ENCODE measurements around the gene TNFRSF4. TPM values are rescaled to one million over a fixed set of nuclear protein-coding genes. Genes with fewer than 3 reads are reported as not detected.

Gene TNFRSF4
- total and polyA plus RNA-seq, 2 of the 13 experiments (the other 11 are each of a cell fraction or from before 2014, with no cell fraction given) = not detected

GRCh38 chr1:1208713-1209433, 5.1 kb downstream of the TNFRSF4 start (continued):
- TF ChIP-seq MLLT10 (CRISPR knock-in tag; IDR thresholded peaks at IDR 0.05) = no peak

- no peaks in the 10 kb centered on the region for H4K20me1 ChIP-seq (ENCODE audit: insufficient read depth, low read length)
- H3K4me2 ChIP-seq (ENCODE audit: low read depth, low read length) = no peak overlapping the region
- H3K27me3 ChIP-seq (ENCODE audit: control insufficient read depth in 1 of 2, insufficient read depth in 2 of 2, low read length in 2 of 2) = peaks cover 20 to 83% of the 10 kb centered on the region in 2 experiments; a peak in 4 of 5 replicates
- ChIA-PET POLR2A (no interaction called here), CTCF (ENCODE audit: low intra/inter-chr PET ratio, low total read pairs) (no interaction called here)
- no peak for FAIRE-seq
- in situ Hi-C loops (cut with HindIII; ENCODE audit: extremely low pct_ligation_motif_present, low pct_unique_long_range_greater_than_20kb) (no loop called here), intact Hi-C loops (cut with micrococcal nuclease; ENCODE audit: unreplicated experiment) (no loop called here)
- TF ChIP-seq ZNF569 (CRISPR knock-in tag; IDR thresholded peaks at IDR 0.05; ENCODE audit: borderline replicate concordance) = no peak
- no peak for TF ChIP-seq POLR2AphosphoS2 (IDR thresholded peaks at IDR 0.05; ENCODE audit: low read depth, low read length)
- TF ChIP-seq TOE1 (CRISPR knock-in tag; IDR thresholded peaks at IDR 0.05) = no peak
- TF ChIP-seq NFIC (IDR thresholded peaks at IDR 0.05; ENCODE audit: low read length) = no peak
- no peak for TF ChIP-seq HMGA1 (CRISPR knock-in tag; conservative IDR thresholded peaks at IDR 0.05)
- no peak for TF ChIP-seq KDM5B (CRISPR knock-in tag; IDR thresholded peaks at IDR 0.05; ENCODE audit: borderline replicate concordance)
- TF ChIP-seq NONO (IDR thresholded peaks at IDR 0.05) = no peak
- no peak for TF ChIP-seq NONO (CRISPR knock-in tag; conservative IDR thresholded peaks at IDR 0.05)
- no peak for TF ChIP-seq CSRNP2 (CRISPR knock-in tag; conservative IDR thresholded peaks at IDR 0.05; ENCODE audit: low read depth)
- TF ChIP-seq CREB1 (IDR thresholded peaks at IDR 0.05) = no peak
- TF ChIP-seq CREB1 (CRISPR knock-in tag; IDR thresholded peaks at IDR 0.05) = no peak
- TF ChIP-seq AGO2 (optimal IDR thresholded peaks at IDR 0.05; ENCODE audit: low read depth, low read length) = no peak
- no TSS peak for BruUV-seq (replicated peaks)
- no peak overlapping the region for H3K9ac ChIP-seq (ENCODE audit: insufficient read depth, low read depth, low read length)
- H3K4me3 ChIP-seq (replicated peaks in 1 of 3; ENCODE audit: insufficient read depth in 1 of 3, low read depth in 2 of 3, low read length in 3 of 3) = no peak overlapping the region
- WGBS (ENCODE audit: low lambda C conversion rate) = 22% methylated on average over 6 of the region's 11 CpGs
- H3K9me3 ChIP-seq (ENCODE audit: low read length) = no peaks in the 10 kb centered on the region
- no peak for DNase-seq (ENCODE audit: low spot score)
- ATAC-seq = no peak
- H3K79me2 ChIP-seq (ENCODE audit: insufficient read depth, low read length) = no peaks in the 10 kb centered on the region
- no peak overlapping the region for H3K27ac ChIP-seq (ENCODE audit: extremely low read length, insufficient read depth, low read length)
- H2AFZ ChIP-seq (ENCODE audit: low read length) = no peak overlapping the region
- H3K36me3 ChIP-seq (replicated peaks in 1 of 2; ENCODE audit: control insufficient read depth in 1 of 2, insufficient read depth in 2 of 2, low read length in 2 of 2) = no peaks in the 10 kb centered on the region
- H3K4me1 ChIP-seq (ENCODE audit: insufficient read depth, low read length) = no peaks in the 10 kb centered on the region
Measured at GRCh38 chr1:1207571-1207892, 6.4 kb downstream of the TNFRSF4 start.
